Gastroesophageal sphincter (tissue), 4 donors: ENCODE results near the gene CADM1. TPM values are rescaled to one million over a fixed set of nuclear protein-coding genes. Genes with fewer than 3 reads are reported as not detected.

Experiments used
- ATAC-seq: fragments of 150-250 bp; one replicate; pipeline ENCODE4 v1.9.1; 2016; ENCODE audit warnings: mild to moderate bottlenecking, moderate library complexity
- H3K27ac ChIP-seq, 4 donors: fragments of 200-600 bp; sonication (generic) in 3 of 4; 1 replicate in 3 of 4; 2 replicates in 1 of 4; pipeline ENCODE4 v1.5.1; 2016 to 2019
- H3K27me3 ChIP-seq: fragments of 200-600 bp; sonication (generic); one replicate; pipeline ENCODE4 v1.5.1; 2019
- H3K36me3 ChIP-seq, 2 donors: fragments of 200-600 bp; sonication (generic); one replicate each; pipeline ENCODE4 v1.5.1; 2019; ENCODE audit warnings: control low read depth in 1 of 2
- H3K4me1 ChIP-seq, 3 donors: fragments of 200-600 bp; sonication (generic); 1 replicate in 2 of 3; 2 replicates in 1 of 3; pipeline ENCODE4 v1.5.1; 2016 to 2019; ENCODE audit warnings: control low read depth in 2 of 3
- H3K4me3 ChIP-seq, 2 donors: fragments of 200-600 bp; sonication (generic); one replicate each; pipeline ENCODE4 v1.5.1; 2019; ENCODE audit warnings: mild to moderate bottlenecking in 1 of 2, moderate library complexity in 1 of 2
- H3K9me3 ChIP-seq, 3 donors: fragments of 200-600 bp; sonication (generic); one replicate each; pipeline ENCODE4 v1.5.1; 2017 to 2019; ENCODE audit warnings: control low read depth in 2 of 3
- CTCF ChIP-seq, 4 experiments: fragments of 200-600 bp in 2 of 4; fragments of 450-650 bp in 2 of 4; sonication (generic) in 1 of 4; IDR thresholded peaks; one replicate each; pipeline ENCODE4 v1.5.1; 2017 to 2019; ENCODE audit warnings: antibody characterized with exemption in 4 of 4, mild to moderate bottlenecking in 2 of 4, moderate library complexity in 2 of 4
- EP300 ChIP-seq: sonication (generic); formaldehyde crosslinking; IDR thresholded peaks from one replicate; pipeline ENCODE4 v1.6.1; 2017; ENCODE audit warnings: antibody characterized with exemption, mild to moderate bottlenecking
- POLR2A ChIP-seq, 2 donors: fragments of 450-650 bp; IDR thresholded peaks; one replicate each; pipeline ENCODE4 v1.6.1; 2017; ENCODE audit warnings: antibody characterized with exemption in 2 of 2, mild to moderate bottlenecking in 2 of 2, moderate library complexity in 1 of 2
- POLR2AphosphoS5 ChIP-seq: sonication (generic); formaldehyde crosslinking; IDR thresholded peaks from one replicate; pipeline ENCODE4 v1.6.1; 2017; ENCODE audit warnings: antibody characterized with exemption
- WGBS, 2 donors: methylation state at CpG; one replicate each; pipeline ENCODE4 v1.1.5; 2018; ENCODE audit warnings: low coverage in 1 of 2; 5-methylcytosine and 5-hydroxymethylcytosine counted together
- total RNA-seq, 4 donors: library from RNA; depleted of rRNA; stranded (reverse); fragments of >200 nt; gene quantifications; one replicate each; pipeline ENCODE4 v1.1.0, GENCODE V29; 2016

Gene CADM1
- total RNA-seq, 4 donors from 2014 or later, result 10.4 to 23.5 (median 17.1) TPM

- H3K4me3 ChIP-seq, result no peak overlapping the region
- WGBS, 2 donors, result 78 to 81% methylated on average over 3 to 4 of the region's 7 CpGs
- H3K9me3 ChIP-seq, result no peaks in the 10 kb centered on the region
- H3K27ac ChIP-seq, result no peak overlapping the region
- H3K27me3 ChIP-seq, result peaks cover 34% of the 10 kb centered on the region
- no peaks in the 10 kb centered on the region for H3K4me1 ChIP-seq
- no peaks in the 10 kb centered on the region for H3K36me3 ChIP-seq
- no peak for ATAC-seq
- TF ChIP-seq CTCF (IDR thresholded peaks at IDR 0.05) (no peak), POLR2A (IDR thresholded peaks at IDR 0.05) (no peak), POLR2AphosphoS5 (no peak), EP300 (no peak)
These were observed 359.3 kb downstream of the CADM1 start for GRCh38 chr11:115144914-115145313.

- WGBS, 2 donors, result 100% methylated on average over 1 of the region's 5 CpGs; no CpG with 5 or more reads in 1 of the 2 donors
- H3K36me3 ChIP-seq, result no peaks in the 10 kb centered on the region
- H3K27ac ChIP-seq, result no peak overlapping the region
- no peaks in the 10 kb centered on the region for H3K4me1 ChIP-seq
- ATAC-seq, result no peak
- H3K9me3 ChIP-seq, result no peaks in the 10 kb centered on the region
- no peak overlapping the region for H3K4me3 ChIP-seq
- TF ChIP-seq POLR2A (IDR thresholded peaks at IDR 0.05), result no peak
- TF ChIP-seq EP300, result no peak
- TF ChIP-seq POLR2AphosphoS5, result no peak
- peaks cover 34% of the 10 kb centered on the region for H3K27me3 ChIP-seq
These were observed 360.2 kb downstream of the CADM1 start for GRCh38 chr11:115144014-115144413.

GRCh38 chr11:115141231-115142114 lies 362.7 kb downstream of the CADM1 start:
- ATAC-seq, result no peak
- H3K4me1 ChIP-seq, result no peaks in the 10 kb centered on the region
- no peak overlapping the region for H3K27ac ChIP-seq
- 72 to 96% methylated on average over 8 of the region's 13 CpGs for WGBS, 2 donors
- no peaks in the 10 kb centered on the region for H3K36me3 ChIP-seq
- no peak for TF ChIP-seq EP300
- no peak for TF ChIP-seq CTCF (IDR thresholded peaks at IDR 0.05)
- no peak for TF ChIP-seq POLR2A (IDR thresholded peaks at IDR 0.05)
- TF ChIP-seq POLR2AphosphoS5, result no peak
- peaks cover 34% of the 10 kb centered on the region for H3K27me3 ChIP-seq
- no peaks in the 10 kb centered on the region for H3K9me3 ChIP-seq
- H3K4me3 ChIP-seq, result no peak overlapping the region

GRCh38 chr11:115135936-115136335 lies 368.3 kb downstream of the CADM1 start:
- 81% methylated on average over 3 of the region's 3 CpGs; no CpG with 5 or more reads in 1 of the 2 donors for whole genome bisulfite sequencing, 2 donors
- ATAC-seq, result no peak
- Histone ChIP-seq H3K27me3 (peaks cover 4% of the 10 kb centered on the region), H3K9me3 (no peaks in the 10 kb centered on the region), H3K4me1 (no peaks in the 10 kb centered on the region), H3K4me3 (no peak overlapping the region), H3K36me3 (no peaks in the 10 kb centered on the region), H3K27ac (no peak overlapping the region)
- no peak for TF ChIP-seq CTCF (IDR thresholded peaks at IDR 0.05)
- no peak for TF ChIP-seq EP300
- no peak for TF ChIP-seq POLR2AphosphoS5
- no peak for TF ChIP-seq POLR2A (IDR thresholded peaks at IDR 0.05)

- TF ChIP-seq POLR2A (IDR thresholded peaks at IDR 0.05) (no peak), POLR2AphosphoS5 (no peak), CTCF (IDR thresholded peaks at IDR 0.05) (no peak), EP300 (no peak)
- Histone ChIP-seq H3K27me3 (peaks cover 3% of the 10 kb centered on the region), H3K27ac (no peak overlapping the region), H3K4me1 (no peaks in the 10 kb centered on the region), H3K36me3 (no peaks in the 10 kb centered on the region), H3K4me3 (no peak overlapping the region), H3K9me3 (no peaks in the 10 kb centered on the region)
- WGBS, 2 donors, result 81 to 97% methylated on average over 6 to 11 of the region's 11 CpGs
- ATAC-seq, result no peak
These were observed 369.3 kb downstream of the CADM1 start for GRCh38 chr11:115134926-115135325.
